Activated B cell treated with CpG ODN at 0.5 μM for 24 hours (primary cell): ENCODE data around the gene NHS. TPM values are rescaled to one million over a fixed set of nuclear protein-coding genes. Genes with fewer than 3 reads are reported as not detected.

ENCODE experiments used
- ATAC-seq: fragments of 200-7000 bp; cut with Tn5 transposase; one replicate; pipeline ENCODE4 v1.10.0; 2021; ENCODE audit warnings: low read depth, mild to moderate bottlenecking, moderate library complexity
- CTCF ChIA-PET: fragments of 350-600 bp; sonication (Branson Sonifier 250); formaldehyde crosslinking; loops from one replicate; lab custom pipeline; 2021; ENCODE audit warnings: antibody characterized with exemption; lab: Charles Lee
- POLR2A ChIA-PET: fragments of 350-600 bp; sonication (Branson Sonifier 250); formaldehyde crosslinking; loops from one replicate; lab custom pipeline; 2021; ENCODE audit warnings: antibody characterized with exemption; lab: Charles Lee
- DNase-seq: peaks from one replicate; pipeline ENCODE4 v3.0.0; 2022
- H3K27ac Mint-ChIP-seq: one replicate; pipeline ENCODE4 v1.8.0; 2020; ENCODE audit warnings: mixed read lengths
- H3K27me3 Mint-ChIP-seq: one replicate; pipeline ENCODE4 v1.8.0; 2021; ENCODE audit warnings: mixed read lengths
- H3K36me3 Mint-ChIP-seq: one replicate; pipeline ENCODE4 v1.8.0; 2021; ENCODE audit warnings: low read depth, mixed read lengths
- H3K4me1 Mint-ChIP-seq: one replicate; pipeline ENCODE4 v1.8.0; 2021; ENCODE audit warnings: mixed read lengths
- H3K4me3 Mint-ChIP-seq: one replicate; pipeline ENCODE4 v1.8.0; 2020; ENCODE audit warnings: mild to moderate bottlenecking, mixed read lengths
- H3K9me3 Mint-ChIP-seq: one replicate; pipeline ENCODE4 v1.8.0; 2020; ENCODE audit warnings: mixed read lengths
- intact Hi-C: fragments of 100-400 bp; cut with micrococcal nuclease; formaldehyde crosslinking; loops from one replicate; pipeline ENCODE4 v1.15.1; 2024
- total RNA-seq: library from RNA; stranded (reverse); gene quantifications from 2 replicates; pipeline ENCODE4 v1.2.3, GENCODE V29; 2022
- TF ChIP-seq, protein P1 (sequence below): fragments of 200-600 bp; IDR thresholded peaks from one replicate; pipeline ENCODE4 v1.8.0; 2022; ENCODE audit warnings: antibody characterized with exemption, mild to moderate bottlenecking

Gene NHS
- total RNA-seq, 1 donor from 2014 or later = not detected

DNA sequence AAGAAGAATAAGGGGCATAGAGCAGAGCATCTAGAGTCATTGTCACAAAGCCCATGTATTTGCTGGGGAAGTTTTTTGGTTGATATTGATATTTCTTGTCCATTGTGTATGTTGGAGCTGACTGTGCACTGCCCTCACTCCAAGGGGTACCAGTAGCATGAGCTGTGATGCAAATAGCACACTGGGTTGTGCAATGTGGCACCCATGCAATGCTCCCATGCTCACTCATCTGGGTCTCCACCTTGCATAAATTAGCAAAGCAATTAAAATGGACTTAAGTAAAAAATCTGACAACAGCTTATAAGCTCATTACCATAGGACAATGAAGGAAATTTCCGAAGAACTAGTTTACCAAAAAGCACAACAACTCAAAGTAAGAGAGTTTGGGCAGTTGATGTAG, 87.9 kb downstream of the NHS start:
- POLR2A ChIA-PET = no interaction called here
- H3K9me3 Mint-ChIP-seq = no peaks in the 10 kb centered on the region
- no peaks in the 10 kb centered on the region for H3K27me3 Mint-ChIP-seq
- H3K36me3 Mint-ChIP-seq = no peaks in the 10 kb centered on the region
- H3K4me1 Mint-ChIP-seq = no peaks in the 10 kb centered on the region
- TF ChIP-seq, protein P1, sequence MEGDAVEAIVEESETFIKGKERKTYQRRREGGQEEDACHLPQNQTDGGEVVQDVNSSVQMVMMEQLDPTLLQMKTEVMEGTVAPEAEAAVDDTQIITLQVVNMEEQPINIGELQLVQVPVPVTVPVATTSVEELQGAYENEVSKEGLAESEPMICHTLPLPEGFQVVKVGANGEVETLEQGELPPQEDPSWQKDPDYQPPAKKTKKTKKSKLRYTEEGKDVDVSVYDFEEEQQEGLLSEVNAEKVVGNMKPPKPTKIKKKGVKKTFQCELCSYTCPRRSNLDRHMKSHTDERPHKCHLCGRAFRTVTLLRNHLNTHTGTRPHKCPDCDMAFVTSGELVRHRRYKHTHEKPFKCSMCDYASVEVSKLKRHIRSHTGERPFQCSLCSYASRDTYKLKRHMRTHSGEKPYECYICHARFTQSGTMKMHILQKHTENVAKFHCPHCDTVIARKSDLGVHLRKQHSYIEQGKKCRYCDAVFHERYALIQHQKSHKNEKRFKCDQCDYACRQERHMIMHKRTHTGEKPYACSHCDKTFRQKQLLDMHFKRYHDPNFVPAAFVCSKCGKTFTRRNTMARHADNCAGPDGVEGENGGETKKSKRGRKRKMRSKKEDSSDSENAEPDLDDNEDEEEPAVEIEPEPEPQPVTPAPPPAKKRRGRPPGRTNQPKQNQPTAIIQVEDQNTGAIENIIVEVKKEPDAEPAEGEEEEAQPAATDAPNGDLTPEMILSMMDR = no peak
- CTCF ChIA-PET = no interaction called here
- intact Hi-C loops = no loop called here
- DNase-seq (no peak), ATAC-seq (no peak)
- H3K27ac Mint-ChIP-seq = no peak overlapping the region
- H3K4me3 Mint-ChIP-seq = no peak overlapping the region

GRCh38 chrX:17464194-17464593, 89.2 kb downstream of the NHS start:
- Mint-ChIP-seq H3K4me3 (no peak overlapping the region), H3K27me3 (no peaks in the 10 kb centered on the region), H3K4me1 (no peaks in the 10 kb centered on the region), H3K9me3 (no peaks in the 10 kb centered on the region), H3K27ac (no peak overlapping the region), H3K36me3 (no peaks in the 10 kb centered on the region)
- ATAC-seq (no peak), DNase-seq (no peak)
- POLR2A ChIA-PET = no interaction called here
- intact Hi-C loops = no loop called here
- CTCF ChIA-PET = no interaction called here
- TF ChIP-seq, protein P1 = no peak

GRCh38 chrX:17465201-17465600, 90.2 kb downstream of the NHS start:
- H3K9me3 Mint-ChIP-seq = no peaks in the 10 kb centered on the region
- H3K4me3 Mint-ChIP-seq = no peak overlapping the region
- H3K27me3 Mint-ChIP-seq = no peaks in the 10 kb centered on the region
- DNase-seq = no peak
- ATAC-seq = no peak
- TF ChIP-seq, protein P1 = no peak
- no peak overlapping the region for H3K27ac Mint-ChIP-seq
- intact Hi-C loops = no loop called here
- CTCF ChIA-PET = no interaction called here
- POLR2A ChIA-PET = no interaction called here
- H3K36me3 Mint-ChIP-seq = no peaks in the 10 kb centered on the region
- H3K4me1 Mint-ChIP-seq = no peaks in the 10 kb centered on the region

DNA sequence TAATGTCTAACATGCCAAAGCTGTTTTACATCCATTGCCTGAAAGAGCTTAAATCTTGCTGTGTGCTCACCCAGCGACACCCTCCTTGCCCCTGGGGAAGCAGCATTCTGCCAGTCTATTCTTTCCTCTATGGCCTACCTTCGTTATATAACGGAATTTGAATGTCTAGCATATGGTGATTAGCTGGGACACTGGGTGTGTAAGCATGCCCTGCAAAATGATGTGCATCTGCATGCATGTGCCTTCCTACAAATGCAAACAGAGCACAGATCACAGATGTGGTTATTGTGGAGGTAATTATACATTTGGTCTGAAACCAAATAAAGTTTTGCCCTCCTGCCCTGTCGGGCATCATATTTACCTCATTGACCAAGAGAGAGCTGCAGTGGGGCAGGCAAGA, 90.8 kb downstream of the NHS start:
- H3K4me3 Mint-ChIP-seq = no peak overlapping the region
- ChIA-PET CTCF (no interaction called here), POLR2A (no interaction called here)
- ATAC-seq (no peak), DNase-seq (no peak)
- H3K27me3 Mint-ChIP-seq = no peaks in the 10 kb centered on the region
- H3K9me3 Mint-ChIP-seq = no peaks in the 10 kb centered on the region
- intact Hi-C loops = no loop called here
- H3K4me1 Mint-ChIP-seq = no peaks in the 10 kb centered on the region
- H3K27ac Mint-ChIP-seq = no peak overlapping the region
- TF ChIP-seq, protein P1 = no peak
- H3K36me3 Mint-ChIP-seq = no peaks in the 10 kb centered on the region

- no peaks in the 10 kb centered on the region for H3K9me3 Mint-ChIP-seq
- POLR2A ChIA-PET = no interaction called here
- no peak overlapping the region for H3K27ac Mint-ChIP-seq
- DNase-seq = no peak
- TF ChIP-seq, protein P1 = no peak
- CTCF ChIA-PET = no interaction called here
- H3K4me3 Mint-ChIP-seq = no peak overlapping the region
- ATAC-seq = no peak
- H3K27me3 Mint-ChIP-seq = no peaks in the 10 kb centered on the region
- H3K36me3 Mint-ChIP-seq = no peaks in the 10 kb centered on the region
- H3K4me1 Mint-ChIP-seq = no peaks in the 10 kb centered on the region
- intact Hi-C loops = no loop called here
These were observed 95.1 kb downstream of the NHS start for GRCh38 chrX:17470136-17470535.
